SK-N-SH (cell line): Measurements from ENCODE around the gene TFAP2A. TPM values are rescaled to one million over a fixed set of nuclear protein-coding genes. Genes with fewer than 3 reads are reported as not detected.

ENCODE experiments used
- CTCF ChIA-PET: fragments of 300-600, 350-600 bp; formaldehyde crosslinking; extraction: SDS; loops from one replicate; lab custom pipeline; 2021; lab: Yijun Ruan, JAX
- POLR2A ChIA-PET: fragments of 350-600 bp; sonication (Branson Sonifier 250); formaldehyde crosslinking; extraction: SDS; loops from one replicate; lab custom pipeline; 2020; ENCODE audit warnings: antibody characterized with exemption, inconsistent platforms; lab: Yijun Ruan, JAX
- DNase-seq: peaks from one replicate; pipeline ENCODE4 v3.0.0; 2012
- H2AFZ ChIP-seq: fragments of 200-600 bp; sonication (generic); 2 replicates; pipeline ENCODE4 v1.8.1; 2016; ENCODE audit warnings: antibody characterized with exemption, mild to moderate bottlenecking, low read depth
- H3F3A ChIP-seq: fragments of 200-600 bp; sonication (generic); replicated peaks from 2 replicates; pipeline ENCODE3; 2016; ENCODE audit warnings: antibody characterized with exemption, mild to moderate bottlenecking; ENCODE audit not compliant: insufficient read depth
- H3K27ac ChIP-seq, 2 experiments: fragments of 200-500 bp in 1 of 2; fragments of 200-600 bp in 1 of 2; sonication (Bioruptor generic) in 1 of 2; sonication (generic), shearing (Covaris generic) in 1 of 2; 2 replicates each; pipeline versions ENCODE4 v1.5.1 to v1.6.1; 2014 to 2016; ENCODE audit warnings: low read depth in 2 of 2, inconsistent platforms in 1 of 2, low read length in 1 of 2, mild to moderate bottlenecking in 1 of 2, mixed read lengths in 1 of 2
- H3K27me3 ChIP-seq: fragments of 200-600 bp; sonication (generic), shearing (Covaris generic); 2 replicates; pipeline ENCODE4 v1.6.1; 2016; ENCODE audit warnings: mixed run types; ENCODE audit not compliant: insufficient read depth
- H3K36me3 ChIP-seq, 2 experiments: fragments of 200-500 bp in 1 of 2; fragments of 200-600 bp in 1 of 2; sonication (Bioruptor generic) in 1 of 2; sonication (generic) in 1 of 2; replicated peaks in 1 of 2; 2 replicates each; pipeline versions ENCODE3 to v1.5.1; 2014 to 2016; ENCODE audit warnings: low read length in 1 of 2, mild to moderate bottlenecking in 1 of 2; ENCODE audit not compliant: insufficient read depth in 2 of 2, control insufficient read depth in 1 of 2
- H3K4me1 ChIP-seq, 2 experiments: fragments of 200-500 bp in 1 of 2; fragments of 200-600 bp in 1 of 2; sonication (Bioruptor generic) in 1 of 2; sonication (generic), shearing (Covaris generic) in 1 of 2; 2 replicates each; pipeline versions ENCODE4 v1.5.1 to v1.6.1; 2014 to 2016; ENCODE audit warnings: low read depth in 1 of 2, low read length in 1 of 2, mixed run types in 1 of 2; ENCODE audit not compliant: insufficient read depth in 2 of 2, control insufficient read depth in 1 of 2
- H3K4me2 ChIP-seq: fragments of 200-600 bp; sonication (generic), shearing (Covaris generic); 2 replicates; pipeline ENCODE4 v1.6.1; 2017; ENCODE audit warnings: mixed run types
- H3K4me3 ChIP-seq, 2 experiments: fragments of 200-500 bp in 1 of 2; fragments of 200-600 bp in 1 of 2; sonication (Bioruptor generic) in 1 of 2; sonication (generic), shearing (Covaris generic) in 1 of 2; 2 replicates each; pipeline versions ENCODE4 v1.5.1 to v1.8.1; 2014 to 2016; ENCODE audit warnings: low read depth in 2 of 2, inconsistent platforms in 1 of 2, low read length in 1 of 2, mild to moderate bottlenecking in 1 of 2, mixed read lengths in 1 of 2, moderate library complexity in 1 of 2
- H3K79me2 ChIP-seq: fragments of 200-600 bp; sonication (generic); 2 replicates; pipeline ENCODE4 v1.8.1; 2017; ENCODE audit warnings: mild to moderate bottlenecking; ENCODE audit not compliant: insufficient read depth
- H3K9ac ChIP-seq: fragments of 200-600 bp; sonication (generic); 2 replicates; pipeline ENCODE4 v1.6.1; 2017; ENCODE audit warnings: mixed run types
- H3K9me2 ChIP-seq: fragments of 200-600 bp; sonication (generic); 2 replicates; pipeline ENCODE4 v1.6.1; 2017; ENCODE audit warnings: mixed run types
- H3K9me3 ChIP-seq: fragments of 200-600 bp; sonication (generic); 2 replicates; pipeline ENCODE4 v1.6.1; 2017; ENCODE audit warnings: mixed run types, mild to moderate bottlenecking, moderate library complexity
- H4K20me1 ChIP-seq: fragments of 200-600 bp; sonication (generic); 2 replicates; pipeline ENCODE4 v1.6.1; 2017; ENCODE audit warnings: mild to moderate bottlenecking, mixed run types; ENCODE audit not compliant: insufficient read depth
- CHD2 ChIP-seq: fragments of 150-350 bp; IDR thresholded peaks from 2 replicates; pipeline ENCODE4 v1.6.1; 2018; ENCODE audit warnings: low read length; ENCODE audit not compliant: partially characterized antibody
- CTCF ChIP-seq: fragments of 200-600 bp; sonication (generic); IDR thresholded peaks from 2 replicates; pipeline ENCODE4 v1.6.1; 2017; ENCODE audit warnings: antibody characterized with exemption, mild to moderate bottlenecking, moderate library complexity
- GATA2 ChIP-seq: sonication (generic); formaldehyde crosslinking; IDR thresholded peaks from 2 replicates; pipeline ENCODE4 v1.5.0; 2020; ENCODE audit warnings: mild to moderate bottlenecking, missing genetic modification reagents
- MEF2A ChIP-seq: IDR thresholded peaks from 2 replicates; pipeline ENCODE4 v1.4.0; 2012; ENCODE audit warnings: low read depth, borderline replicate concordance
- MXI1 ChIP-seq: IDR thresholded peaks from 2 replicates; pipeline ENCODE4 v1.6.1; 2012; ENCODE audit warnings: mild to moderate bottlenecking, low read depth, low read length, improper control_type of control experiment
- NFIC ChIP-seq: IDR thresholded peaks from 2 replicates; pipeline ENCODE4 v1.4.0; 2012; ENCODE audit warnings: borderline replicate concordance
- RAD21 ChIP-seq: IDR thresholded peaks from 2 replicates; pipeline ENCODE4 v1.6.1; 2012; ENCODE audit warnings: mild to moderate bottlenecking, low read length
- REST ChIP-seq: IDR thresholded peaks from 2 replicates; pipeline ENCODE4 v1.6.1; 2012; ENCODE audit warnings: mild to moderate bottlenecking, low read depth, low read length, moderate library complexity
- RFX5 ChIP-seq: IDR thresholded peaks from 2 replicates; pipeline ENCODE4 v1.6.1; 2012; ENCODE audit warnings: mild to moderate bottlenecking, improper control_type of control experiment, low read length
- SMC3 ChIP-seq: IDR thresholded peaks from 2 replicates; pipeline ENCODE4 v1.6.1; 2012; ENCODE audit warnings: low read depth, low read length, improper control_type of control experiment
- TAF1 ChIP-seq: IDR thresholded peaks from 2 replicates; pipeline ENCODE4 v1.6.1; 2012; ENCODE audit warnings: low read depth, mild to moderate bottlenecking, low read length, moderate library complexity, borderline replicate concordance
- USF1 ChIP-seq: IDR thresholded peaks from 2 replicates; pipeline ENCODE4 v1.4.0; 2012; ENCODE audit warnings: low read depth, borderline replicate concordance
- ZBTB33 ChIP-seq: IDR thresholded peaks from 2 replicates; pipeline ENCODE4 v1.4.0; 2012; ENCODE audit warnings: low read depth, borderline replicate concordance
- WGBS: methylation state at CpG from one replicate; pipeline ENCODE4 v1.1.6; 2017; ENCODE audit warnings: low lambda C conversion rate; 5-methylcytosine and 5-hydroxymethylcytosine counted together
- polyA plus RNA-seq, 3 experiments: library from polyadenylated mRNA; depleted of rRNA; stranded (reverse); fragments of >200 nt; gene quantifications; 2 replicates each; pipeline ENCODE4 v1.2.3, GENCODE V29; 2012

TFAP2A gene
- polyA plus RNA-seq, 1 of the 3 experiments (the other 2 are of a cell fraction), result 0.07 TPM

- H3K79me2 ChIP-seq, result no peaks in the 10 kb centered on the region
- no peak for TF ChIP-seq REST
- no peak for TF ChIP-seq CTCF
- TF ChIP-seq NFIC, result no peak
- no peak for TF ChIP-seq MEF2A
- TF ChIP-seq MXI1, result no peak
- TF ChIP-seq RAD21, result no peak
- TF ChIP-seq USF1, result no peak
- TF ChIP-seq GATA2 (CRISPR knock-in tag), result no peak
- TF ChIP-seq SMC3, result no peak
- no peak for TF ChIP-seq CHD2
- no peak for TF ChIP-seq RFX5
- TF ChIP-seq TAF1, result no peak
- TF ChIP-seq ZBTB33, result no peak
- H4K20me1 ChIP-seq, result no peaks in the 10 kb centered on the region
- H3K27me3 ChIP-seq, result peaks cover 81% of the 10 kb centered on the region
- H3K9me2 ChIP-seq, result no peaks in the 10 kb centered on the region
- no peak overlapping the region for H3K4me2 ChIP-seq
- no peaks in the 10 kb centered on the region for H3F3A ChIP-seq
- H2AFZ ChIP-seq, result no peak overlapping the region
- no peak overlapping the region for H3K4me3 ChIP-seq
- H3K36me3 ChIP-seq, result no peaks in the 10 kb centered on the region
- no peak overlapping the region for H3K9ac ChIP-seq
- H3K9me3 ChIP-seq, result no peaks in the 10 kb centered on the region
- no peak overlapping the region for H3K27ac ChIP-seq
- DNase-seq, result no peak
- no peaks in the 10 kb centered on the region; a peak in 1 of 4 replicates for H3K4me1 ChIP-seq
- POLR2A ChIA-PET, result no interaction called here
- CTCF ChIA-PET, result no interaction called here
- 33% methylated on average over 3 of the region's 3 CpGs for WGBS
These were observed 18.1 kb downstream of the TFAP2A start for GRCh38 chr6:10396785-10397184.
